Esophagus muscularis mucosa (tissue), 4 donors: ENCODE results near the gene PDE12.

Source experiments
- CTCF ChIP-seq, 3 experiments: fragments of 200-600 bp in 2 of 3; fragments of 450-650 bp in 1 of 3; sonication (generic) in 2 of 3; IDR thresholded peaks; one replicate each; pipeline ENCODE4 v1.5.1; 2017 to 2019; ENCODE audit warnings: antibody characterized with exemption in 3 of 3, mild to moderate bottlenecking in 2 of 3, moderate library complexity in 1 of 3
- EP300 ChIP-seq: sonication (generic); formaldehyde crosslinking; IDR thresholded peaks from one replicate; pipeline ENCODE4 v1.6.1; 2017; ENCODE audit warnings: antibody characterized with exemption
- POLR2A ChIP-seq: fragments of 450-650 bp; IDR thresholded peaks from one replicate; pipeline ENCODE4 v1.6.1; 2017; ENCODE audit warnings: antibody characterized with exemption, moderate library complexity, mild to moderate bottlenecking, low read depth
- POLR2AphosphoS5 ChIP-seq, 2 donors: sonication (generic); formaldehyde crosslinking; IDR thresholded peaks; one replicate each; pipeline ENCODE4 v1.6.1; 2017; ENCODE audit warnings: antibody characterized with exemption in 2 of 2

DNA sequence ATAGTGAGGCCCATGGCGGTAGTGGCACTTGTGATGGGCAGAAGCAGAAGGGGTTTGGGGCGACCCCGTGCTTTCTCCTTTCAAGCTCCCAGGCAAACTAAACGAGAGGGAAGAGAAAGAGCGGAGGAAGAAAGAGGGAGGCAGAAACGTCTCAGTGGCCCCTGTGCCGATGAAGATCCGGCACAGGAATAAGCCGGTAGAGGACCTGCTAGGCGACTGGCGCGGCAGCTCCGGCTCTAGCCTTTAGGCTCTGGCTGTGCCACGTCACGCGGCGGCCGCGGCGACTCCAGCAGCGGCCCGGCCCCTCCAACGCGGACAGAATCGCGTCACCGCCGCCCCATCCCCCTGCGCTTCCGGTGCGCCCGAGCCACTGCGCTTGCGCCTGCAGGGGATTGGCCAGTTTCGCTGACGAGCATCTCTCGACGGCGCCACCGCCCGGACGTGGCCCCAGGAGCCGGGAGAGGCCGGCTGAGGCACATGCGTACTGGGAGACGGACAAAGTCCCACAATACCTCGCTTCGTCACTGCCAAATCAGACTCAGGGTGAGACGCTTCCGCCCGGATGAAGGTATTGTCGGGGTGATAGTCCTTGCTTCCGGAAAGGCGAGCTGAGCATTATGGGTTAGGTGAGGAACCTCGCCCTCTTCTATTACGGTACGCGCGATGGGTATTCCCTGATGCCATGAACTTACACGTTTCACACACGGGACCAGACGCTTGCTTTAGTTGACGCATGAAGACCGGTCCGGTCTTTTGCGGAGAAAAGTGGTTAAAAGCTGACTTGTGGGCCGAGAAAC, 41.3 kb downstream of the PDE12 start, which contains the start of gene ARF4:
- peak in 2 of 3 experiments; percentile 18 to 37 for TF ChIP-seq CTCF (IDR thresholded peaks at IDR 0.05)
- TF ChIP-seq POLR2AphosphoS5 (IDR thresholded peaks at IDR 0.05): peak; percentile 98 to 100
- TF ChIP-seq POLR2A: peak; percentile 98
- TF ChIP-seq EP300: no peak
